WERI-Rb-1 (cell line): ENCODE results near the gene CSNK1E.

Source experiments
- DNase-seq: peaks from one replicate; pipeline ENCODE4 v3.0.0-alpha.2; 2020
- H3K27ac ChIP-seq: fragments of 250-450 bp; sonication (Bioruptor Pico); 2 replicates; pipeline ENCODE4 v1.5.1; 2020; ENCODE audit warnings: mild to moderate bottlenecking, moderate library complexity
- H3K27me3 ChIP-seq: fragments of 250-450 bp; sonication (Bioruptor Pico); 2 replicates; pipeline ENCODE4 v1.5.1; 2021; ENCODE audit warnings: mild to moderate bottlenecking, low read depth, moderate library complexity; ENCODE audit not compliant: insufficient read depth, severe bottlenecking
- H3K36me3 ChIP-seq: fragments of 250-450 bp; sonication (Bioruptor Pico); 2 replicates; pipeline ENCODE4 v1.5.1; 2020; ENCODE audit warnings: mild to moderate bottlenecking, moderate library complexity
- H3K4me3 ChIP-seq: 2 replicates; pipeline ENCODE4 v1.5.1; 2011; ENCODE audit warnings: low read depth, mild to moderate bottlenecking, control low read depth, low read length
- H3K9me3 ChIP-seq: fragments of 250-450 bp; sonication (Bioruptor Pico); 2 replicates; pipeline ENCODE4 v1.5.1; 2021; ENCODE audit warnings: mild to moderate bottlenecking, moderate library complexity; ENCODE audit not compliant: severe bottlenecking
- TF ChIP-seq, protein P1 (sequence below): IDR thresholded peaks from 2 replicates; pipeline ENCODE4 v1.5.1; 2011; ENCODE audit warnings: low read depth, mild to moderate bottlenecking, control low read depth, inconsistent platforms, low read length

Gene CSNK1E

DNA sequence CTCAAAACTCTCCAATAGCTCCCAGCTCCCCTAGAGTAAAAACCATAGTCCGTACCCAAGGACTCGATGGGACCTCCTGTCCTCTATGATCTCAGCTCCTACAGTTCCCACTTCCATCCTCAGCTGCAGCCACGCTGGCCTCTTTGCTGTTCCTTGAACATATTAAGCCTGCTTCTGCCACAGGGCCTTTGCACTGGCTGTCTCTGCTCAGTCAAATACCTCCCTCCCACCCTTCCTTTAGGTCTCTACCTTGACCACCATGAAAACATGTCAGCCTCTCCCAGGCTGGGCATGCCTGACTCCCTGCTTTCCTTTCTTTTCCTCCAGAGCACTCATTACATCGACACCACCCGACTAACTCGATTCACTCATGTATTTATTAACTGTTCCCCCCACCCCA lies 69.0 kb downstream of the CSNK1E start:
- no peak overlapping the region for H3K27ac ChIP-seq
- no peak for DNase-seq
- H3K4me3 ChIP-seq = no peak overlapping the region
- H3K9me3 ChIP-seq = peaks cover 4% of the 10 kb centered on the region
- peaks cover 23% of the 10 kb centered on the region; the same call in 1 of the 2 replicates for H3K36me3 ChIP-seq
- H3K27me3 ChIP-seq = no peaks in the 10 kb centered on the region
- TF ChIP-seq, protein P1, sequence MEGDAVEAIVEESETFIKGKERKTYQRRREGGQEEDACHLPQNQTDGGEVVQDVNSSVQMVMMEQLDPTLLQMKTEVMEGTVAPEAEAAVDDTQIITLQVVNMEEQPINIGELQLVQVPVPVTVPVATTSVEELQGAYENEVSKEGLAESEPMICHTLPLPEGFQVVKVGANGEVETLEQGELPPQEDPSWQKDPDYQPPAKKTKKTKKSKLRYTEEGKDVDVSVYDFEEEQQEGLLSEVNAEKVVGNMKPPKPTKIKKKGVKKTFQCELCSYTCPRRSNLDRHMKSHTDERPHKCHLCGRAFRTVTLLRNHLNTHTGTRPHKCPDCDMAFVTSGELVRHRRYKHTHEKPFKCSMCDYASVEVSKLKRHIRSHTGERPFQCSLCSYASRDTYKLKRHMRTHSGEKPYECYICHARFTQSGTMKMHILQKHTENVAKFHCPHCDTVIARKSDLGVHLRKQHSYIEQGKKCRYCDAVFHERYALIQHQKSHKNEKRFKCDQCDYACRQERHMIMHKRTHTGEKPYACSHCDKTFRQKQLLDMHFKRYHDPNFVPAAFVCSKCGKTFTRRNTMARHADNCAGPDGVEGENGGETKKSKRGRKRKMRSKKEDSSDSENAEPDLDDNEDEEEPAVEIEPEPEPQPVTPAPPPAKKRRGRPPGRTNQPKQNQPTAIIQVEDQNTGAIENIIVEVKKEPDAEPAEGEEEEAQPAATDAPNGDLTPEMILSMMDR = no peak

DNA sequence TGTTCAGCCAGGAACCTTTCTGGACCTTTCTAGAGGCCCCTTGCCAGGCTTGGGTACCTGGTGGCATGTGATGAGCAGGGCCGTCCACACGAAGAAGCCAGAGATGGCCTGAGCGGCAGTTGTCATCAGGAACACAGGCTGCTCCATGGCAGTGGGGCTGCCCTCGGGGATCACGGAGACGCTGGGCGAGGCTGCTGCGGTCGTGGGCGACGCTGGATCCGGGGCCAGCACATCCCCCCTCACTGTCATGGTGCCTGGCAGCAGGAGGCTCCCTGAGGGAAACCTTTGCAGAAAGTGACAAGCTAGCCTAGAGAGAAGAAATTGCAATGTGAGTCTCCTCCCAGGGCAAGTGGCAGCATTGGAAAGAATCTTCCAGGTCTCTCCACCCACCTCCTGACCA lies 69.5 kb downstream of the CSNK1E start:
- H3K36me3 ChIP-seq = peaks cover 23% of the 10 kb centered on the region; the same call in 1 of the 2 replicates
- no peak overlapping the region for H3K27ac ChIP-seq
- H3K4me3 ChIP-seq = no peak overlapping the region
- peaks cover 4% of the 10 kb centered on the region for H3K9me3 ChIP-seq
- TF ChIP-seq, protein P1 = no peak
- no peaks in the 10 kb centered on the region for H3K27me3 ChIP-seq
- DNase-seq = no peak

DNA sequence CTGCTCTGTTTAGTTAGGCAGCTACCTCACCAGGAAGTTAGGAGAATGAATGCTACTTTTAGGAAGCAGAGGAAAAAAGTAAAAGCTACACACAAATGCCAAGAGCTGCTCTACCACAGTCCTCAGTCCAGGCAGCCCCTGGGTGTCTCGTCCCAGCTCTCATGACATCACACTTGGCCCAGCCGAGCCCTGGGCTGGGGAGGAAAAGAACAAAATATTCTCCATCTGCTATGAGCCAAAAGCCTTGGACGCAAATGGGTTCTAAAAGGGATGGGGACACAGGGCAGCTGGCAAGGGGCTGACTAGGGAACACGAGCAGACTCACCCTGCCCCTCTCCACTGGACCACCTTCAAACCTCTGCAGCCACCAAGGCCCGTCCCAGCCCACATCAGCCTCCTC lies 70.5 kb downstream of the CSNK1E start:
- H3K36me3 ChIP-seq = peaks cover 26% of the 10 kb centered on the region
- no peak overlapping the region for H3K27ac ChIP-seq
- H3K27me3 ChIP-seq = no peaks in the 10 kb centered on the region
- TF ChIP-seq, protein P1 = no peak
- H3K4me3 ChIP-seq = no peak overlapping the region
- no peak for DNase-seq
- H3K9me3 ChIP-seq = peaks cover 4% of the 10 kb centered on the region

DNA sequence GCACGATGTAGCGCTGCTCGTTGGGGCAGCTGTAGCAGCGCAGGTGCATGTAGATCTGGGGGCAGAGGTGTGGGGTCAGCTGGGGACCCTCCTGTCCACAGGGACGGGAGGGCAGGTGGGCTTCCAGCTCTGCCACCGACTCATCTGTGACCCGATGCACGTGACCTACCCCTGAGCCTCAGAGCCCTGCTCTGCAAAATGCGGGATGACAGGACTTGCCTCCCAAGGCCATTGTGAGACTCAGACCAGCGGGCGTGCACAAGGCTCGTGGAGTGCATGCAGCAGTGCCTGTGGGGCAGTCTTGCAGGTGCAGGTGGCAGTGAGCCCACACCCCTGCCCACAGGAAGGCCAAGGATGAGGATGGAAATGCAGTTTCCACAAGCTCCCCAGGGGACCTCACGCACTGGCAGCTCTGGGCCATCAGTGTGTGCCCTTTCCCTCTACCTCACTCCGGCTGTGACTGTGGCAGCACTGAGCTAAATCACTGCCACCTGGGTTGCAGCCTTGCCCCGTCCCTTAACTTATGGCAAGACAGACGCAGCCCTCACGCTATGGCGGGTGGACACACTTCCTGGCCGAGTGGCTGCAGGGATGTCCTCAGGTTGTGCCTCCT lies 71.1 kb downstream of the CSNK1E start:
- no peaks in the 10 kb centered on the region for H3K27me3 ChIP-seq
- DNase-seq = no peak
- no peak overlapping the region for H3K27ac ChIP-seq
- H3K9me3 ChIP-seq = peaks cover 4% of the 10 kb centered on the region
- H3K4me3 ChIP-seq = no peak overlapping the region
- TF ChIP-seq, protein P1 = no peak
- H3K36me3 ChIP-seq = peaks cover 26% of the 10 kb centered on the region

DNA sequence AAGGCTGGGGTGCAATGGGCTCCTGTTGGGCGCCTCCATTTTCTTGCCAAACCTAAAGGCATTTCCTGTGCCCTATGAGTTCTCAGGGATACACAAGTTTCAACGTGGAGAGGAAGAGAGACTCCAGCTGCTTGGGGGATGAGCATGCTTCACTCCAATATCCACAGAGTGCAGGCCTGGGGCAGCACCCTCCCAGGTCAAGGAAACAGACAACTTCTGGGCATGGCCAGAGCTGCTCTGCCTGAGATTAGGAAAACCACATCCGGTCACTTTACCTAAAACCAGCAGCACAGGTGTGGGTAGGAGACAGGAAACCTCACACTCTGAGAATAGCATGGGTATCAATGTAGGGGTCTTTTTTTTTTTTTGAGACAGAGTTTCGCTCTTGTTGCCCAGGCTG lies 73.1 kb downstream of the CSNK1E start:
- H3K36me3 ChIP-seq = peaks cover 26% of the 10 kb centered on the region
- no peak overlapping the region for H3K4me3 ChIP-seq
- no peaks in the 10 kb centered on the region for H3K27me3 ChIP-seq
- no peaks in the 10 kb centered on the region for H3K9me3 ChIP-seq
- DNase-seq = no peak
- TF ChIP-seq, protein P1 = no peak
- H3K27ac ChIP-seq = peak overlapping the region; percentile 88
